K562 (cell line): ENCODE results near the gene KPTN. TPM values are rescaled to one million over a fixed set of nuclear protein-coding genes. Genes with fewer than 3 reads are reported as not detected.

Experiments used
- ADNP ChIP-seq: fragments of 200-800 bp; sonication (Bioruptor generic); IDR thresholded peaks from 2 replicates; pipeline ENCODE4 v1.6.1; 2016; ENCODE audit warnings: missing genetic modification characterization, missing compliant biosample characterization
- ETV5 ChIP-seq: sonication (generic); formaldehyde crosslinking; IDR thresholded peaks from 2 replicates; pipeline ENCODE4 v1.4.0; 2020; ENCODE audit warnings: low read depth, mild to moderate bottlenecking, missing genetic modification reagents
- HMG20B ChIP-seq: fragments of 250-450 bp; sonication (Bioruptor Pico); IDR thresholded peaks from 2 replicates; pipeline ENCODE4 v1.5.0; 2021; ENCODE audit warnings: mild to moderate bottlenecking
- MAZ ChIP-seq, 2 experiments: fragments of 450-650 bp in 1 of 2; sonication (generic) in 1 of 2; formaldehyde crosslinking; IDR thresholded peaks in 1 of 2; conservative IDR thresholded peaks in 1 of 2; 2 replicates each; pipeline versions ENCODE4 v1.4.0 to v1.5.0; 2020; ENCODE audit warnings: mild to moderate bottlenecking in 1 of 2, missing genetic modification reagents in 1 of 2
- MEF2A ChIP-seq: IDR thresholded peaks from 2 replicates; pipeline ENCODE4 v1.6.1; 2011; ENCODE audit warnings: low read depth, mild to moderate bottlenecking, low read length, moderate library complexity; ENCODE audit not compliant: control insufficient read depth
- MEIS2 ChIP-seq: fragments of 450-650 bp; IDR thresholded peaks from 2 replicates; pipeline ENCODE4 v1.6.1; 2014; ENCODE audit warnings: mild to moderate bottlenecking; ENCODE audit not compliant: partially characterized antibody
- MGA ChIP-seq: fragments of 450-650 bp; IDR thresholded peaks from 2 replicates; pipeline ENCODE4 v1.6.1; 2016; ENCODE audit warnings: mild to moderate bottlenecking, moderate library complexity
- NCOA1 ChIP-seq: fragments of 450-650 bp; IDR thresholded peaks from 2 replicates; pipeline ENCODE4 v1.6.1; 2016; ENCODE audit warnings: low read depth
- NFIC ChIP-seq: fragments of 450-650 bp; IDR thresholded peaks from 2 replicates; pipeline ENCODE4 v1.6.1; 2017; ENCODE audit warnings: mild to moderate bottlenecking, inconsistent platforms
- POLR3G ChIP-seq: IDR thresholded peaks from 2 replicates; pipeline ENCODE4 v1.6.1; 2011; ENCODE audit not compliant: insufficient read length, insufficient replicate concordance; ENCODE audit errors: extremely low read depth
- RBM39 ChIP-seq: fragments of 200-400 bp; formaldehyde crosslinking; optimal IDR thresholded peaks from 2 replicates; pipeline ENCODE3; 2018; ENCODE audit warnings: low read depth, low read length
- TAF15 ChIP-seq: fragments of 200-400 bp; formaldehyde crosslinking; IDR thresholded peaks from 2 replicates; pipeline ENCODE4 v1.6.1; 2017; ENCODE audit warnings: mild to moderate bottlenecking, low read depth, low read length, moderate library complexity
- THRB ChIP-seq: fragments of 450-650 bp; formaldehyde crosslinking; conservative IDR thresholded peaks from 2 replicates; pipeline ENCODE4 v1.4.0; 2022; ENCODE audit warnings: mild to moderate bottlenecking, missing genetic modification characterization
- ZFP36 ChIP-seq: fragments of 150-350 bp; IDR thresholded peaks from 2 replicates; pipeline ENCODE4 v1.6.1; 2018; ENCODE audit warnings: low read length, low read depth; ENCODE audit not compliant: partially characterized antibody
- ZNF217 ChIP-seq: sonication (generic); formaldehyde crosslinking; IDR thresholded peaks from 2 replicates; pipeline ENCODE4 v1.8.0; 2022; ENCODE audit warnings: mild to moderate bottlenecking, missing genetic modification reagents
- ZNF324 ChIP-seq: fragments of 250-450 bp; sonication (Bioruptor Pico); IDR thresholded peaks from 2 replicates; pipeline ENCODE4 v1.4.0; 2020; ENCODE audit warnings: mild to moderate bottlenecking
- polyA plus RNA-seq, 8 experiments: library from polyadenylated mRNA; depleted of rRNA in 4 of 8; stranded (reverse) in 5 of 8; unstranded in 3 of 8; fragments of >200 nt; fragmentation: Nextera tagmentation in 2 of 8; fragmentation: Illumina TruSeq in 1 of 8; extraction: Ambion mirVana in 2 of 8; extraction: Trizol in 1 of 8; gene quantifications; 2 replicates each; pipeline versions ENCODE4 v1.2.1 to v1.2.3, GENCODE V29; 2011 to 2014; ENCODE audit warnings: inconsistent platforms in 1 of 8, missing spikeins in 1 of 8
- total RNA-seq, 7 experiments: library from RNA; depleted of rRNA in 6 of 7; stranded (reverse); fragments of >200 nt in 6 of 7; fragmentation: Illumina TruSeq in 2 of 7; extraction: Trizol in 2 of 7; gene quantifications; 2 replicates each; pipeline versions ENCODE4 v1.2.1 to v1.2.3, GENCODE V29; 2011 to 2021; ENCODE audit warnings: low replicate concordance in 1 of 7

KPTN gene
- total and polyA plus RNA-seq, 9 of the 15 experiments (the other 6 are each of a cell fraction or from before 2014, with no cell fraction given), result 0.56 to 18.2 (median 8.5) TPM

- TF ChIP-seq THRB (CRISPR knock-in tag), result peak; percentile 78; the same call in 1 of the 2 replicates
- TF ChIP-seq MAZ (CRISPR knock-in tag; conservative IDR thresholded peaks at IDR 0.05 in 1 of 2, IDR thresholded peaks at IDR 0.05 in 1 of 2), result peak; percentile 87 to 95
- no peak for TF ChIP-seq NFIC
- peak; percentile 84; the same call in 1 of the 2 replicates for TF ChIP-seq NCOA1
- peak; percentile 55; the same call in 1 of the 2 replicates for TF ChIP-seq ETV5 (CRISPR knock-in tag)
- no peak for TF ChIP-seq ADNP (tag)
- TF ChIP-seq ZNF324, result no peak
- TF ChIP-seq POLR3G, result no peak
- no peak for TF ChIP-seq ZFP36
- no peak for TF ChIP-seq MEF2A
- TF ChIP-seq MEIS2, result no peak
- no peak for TF ChIP-seq MGA
- TF ChIP-seq RBM39, result no peak
- TF ChIP-seq TAF15, result no peak
- no peak for TF ChIP-seq HMG20B (CRISPR knock-in tag)
- no peak for TF ChIP-seq ZNF217 (CRISPR knock-in tag)
Measured at GRCh38 chr19:47471733-47472457, 12.1 kb downstream of the KPTN start, which contains the start of gene SLC8A2 (continued).
